KOPT-K1 (cell line): ENCODE results near the gene CRYBG1.

Experiments used
- H3K27ac ChIP-seq: fragments of 200-600 bp; sonication (generic); 2 replicates; pipeline ENCODE4 v1.5.1; 2016; ENCODE audit warnings: antibody characterized with exemption, mild to moderate bottlenecking, low read depth, low read length; ENCODE audit not compliant: poor library complexity, severe bottlenecking
- H3K36me3 ChIP-seq: fragments of 200-600 bp; sonication (generic); 2 replicates; pipeline ENCODE4 v1.5.1; 2017; ENCODE audit warnings: antibody characterized with exemption, mild to moderate bottlenecking, low read length, moderate library complexity; ENCODE audit not compliant: insufficient read depth
- H3K9me3 ChIP-seq: fragments of 200-600 bp; sonication (generic); 2 replicates; pipeline ENCODE4 v1.5.1; 2017; ENCODE audit warnings: antibody characterized with exemption, low read length, mild to moderate bottlenecking; ENCODE audit not compliant: insufficient read depth, poor library complexity, severe bottlenecking

The CRYBG1 gene

DNA sequence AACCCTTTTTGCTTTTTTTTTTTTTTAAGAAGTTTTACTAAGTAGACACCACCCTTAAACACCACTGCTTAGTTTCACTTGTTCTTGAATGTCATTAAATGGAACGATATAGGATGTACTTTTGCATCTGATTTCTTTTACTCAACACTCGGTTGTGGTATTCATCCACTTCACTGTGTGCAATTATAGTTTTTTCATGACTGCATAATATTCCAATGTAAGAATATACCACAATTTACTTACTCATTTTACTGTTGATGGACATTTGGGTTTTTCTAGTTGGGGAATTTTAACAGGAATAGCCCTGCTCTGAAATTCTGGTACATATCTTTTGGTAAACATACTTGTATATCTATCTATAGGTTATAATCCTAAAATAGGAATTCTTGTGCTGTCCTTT, 238.9 kb downstream of the CRYBG1 start:
- H3K9me3 ChIP-seq: no peaks in the 10 kb centered on the region
- no peaks in the 10 kb centered on the region for H3K36me3 ChIP-seq
- H3K27ac ChIP-seq: no peak overlapping the region

DNA sequence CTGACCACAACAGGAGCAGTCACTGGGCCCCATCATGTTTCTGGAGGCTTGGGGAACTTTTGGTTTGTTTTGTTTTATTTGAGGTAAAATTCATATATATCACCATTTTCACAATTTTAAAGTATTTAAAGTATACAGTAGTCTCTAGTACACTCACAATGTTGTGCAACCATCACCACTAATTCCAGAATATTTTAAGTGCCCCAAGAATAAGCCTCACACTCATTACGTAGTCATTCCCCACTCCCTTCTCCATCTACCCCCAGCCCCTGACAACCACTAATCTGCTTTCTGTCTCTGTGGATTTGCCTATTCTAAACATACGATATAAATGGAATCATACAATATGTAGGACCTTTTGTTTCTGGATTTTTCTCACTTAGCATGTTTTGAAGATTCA, 239.8 kb downstream of the CRYBG1 start:
- H3K9me3 ChIP-seq: no peaks in the 10 kb centered on the region
- no peaks in the 10 kb centered on the region for H3K36me3 ChIP-seq

GRCh38 chr6:106608080-106608668, 247.7 kb downstream of the CRYBG1 start:
- H3K27ac ChIP-seq: no peak overlapping the region
- H3K9me3 ChIP-seq: no peaks in the 10 kb centered on the region
- no peaks in the 10 kb centered on the region for H3K36me3 ChIP-seq

More for the DNA sequence above, 239.8 kb downstream of the CRYBG1 start:
- H3K27ac ChIP-seq: no peak overlapping the region

DNA sequence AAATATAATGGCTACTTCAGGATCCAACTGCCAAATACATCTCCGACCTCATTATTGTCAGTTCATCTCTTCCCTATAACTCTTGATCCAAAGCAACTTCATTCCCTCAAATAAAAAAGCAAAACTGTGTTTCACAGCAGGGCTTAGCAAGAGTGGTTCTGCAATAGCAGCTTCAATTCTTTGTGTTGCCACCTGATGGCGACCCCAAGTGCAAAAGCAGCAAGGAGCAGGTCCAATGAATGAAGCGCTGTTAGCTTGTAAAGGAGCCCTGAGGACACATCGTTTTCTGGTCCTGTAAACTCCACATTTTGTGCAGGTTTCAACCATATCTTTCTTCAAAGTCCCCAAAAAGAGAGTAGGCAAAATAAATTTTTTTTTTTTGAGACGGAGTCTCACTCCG, 249.2 kb downstream of the CRYBG1 start:
- no peak overlapping the region for H3K27ac ChIP-seq
- no peaks in the 10 kb centered on the region for H3K9me3 ChIP-seq
- H3K36me3 ChIP-seq: no peaks in the 10 kb centered on the region

- Histone ChIP-seq H3K27ac (no peak overlapping the region), H3K9me3 (no peaks in the 10 kb centered on the region), H3K36me3 (no peaks in the 10 kb centered on the region)
Observed at GRCh38 chr6:106611030-106611429, 250.5 kb downstream of the CRYBG1 start.

GRCh38 chr6:106612671-106613416, 252.3 kb downstream of the CRYBG1 start:
- Histone ChIP-seq H3K9me3 (no peaks in the 10 kb centered on the region), H3K36me3 (no peaks in the 10 kb centered on the region), H3K27ac (no peak overlapping the region)

DNA sequence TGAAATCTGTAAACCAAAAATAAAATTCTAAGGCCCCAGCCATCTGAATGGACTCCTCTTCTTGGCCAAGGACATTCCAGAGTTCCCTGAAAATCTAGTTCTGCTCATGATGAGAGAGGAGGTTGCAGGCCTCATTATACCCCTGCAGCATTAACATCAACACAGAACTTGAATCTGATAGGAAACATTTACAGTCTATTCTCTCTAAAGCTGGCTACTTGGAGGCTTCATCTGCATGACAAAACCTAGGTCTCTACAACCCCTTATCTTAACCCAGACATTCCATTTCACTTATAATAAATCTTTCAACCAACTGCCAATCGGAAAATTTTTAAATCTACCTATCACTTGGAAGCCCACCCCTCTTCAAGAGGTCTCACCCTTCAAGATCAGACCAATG, 253.1 kb downstream of the CRYBG1 start:
- Histone ChIP-seq H3K36me3 (no peaks in the 10 kb centered on the region), H3K9me3 (no peaks in the 10 kb centered on the region), H3K27ac (no peak overlapping the region)

DNA sequence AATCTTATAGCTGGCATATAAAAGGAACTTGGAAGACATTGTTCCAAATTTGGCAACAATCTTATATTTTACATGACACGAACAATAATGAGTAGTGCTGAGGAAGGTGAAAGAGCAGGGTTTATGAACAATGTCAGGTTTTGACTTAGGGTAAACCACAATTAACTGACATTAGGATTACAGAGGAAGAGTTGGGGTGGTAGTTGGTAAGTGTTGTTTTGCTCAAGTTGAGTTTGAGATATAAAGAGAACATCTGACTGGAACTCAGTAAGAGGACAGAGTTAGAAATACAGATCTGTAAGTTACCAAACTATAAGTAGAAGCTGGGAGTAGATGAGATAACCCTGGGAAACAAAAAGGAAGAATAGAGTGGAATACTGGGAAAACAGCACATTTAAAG, 253.6 kb downstream of the CRYBG1 start:
- Histone ChIP-seq H3K9me3 (no peaks in the 10 kb centered on the region), H3K27ac (no peak overlapping the region), H3K36me3 (no peaks in the 10 kb centered on the region)

DNA sequence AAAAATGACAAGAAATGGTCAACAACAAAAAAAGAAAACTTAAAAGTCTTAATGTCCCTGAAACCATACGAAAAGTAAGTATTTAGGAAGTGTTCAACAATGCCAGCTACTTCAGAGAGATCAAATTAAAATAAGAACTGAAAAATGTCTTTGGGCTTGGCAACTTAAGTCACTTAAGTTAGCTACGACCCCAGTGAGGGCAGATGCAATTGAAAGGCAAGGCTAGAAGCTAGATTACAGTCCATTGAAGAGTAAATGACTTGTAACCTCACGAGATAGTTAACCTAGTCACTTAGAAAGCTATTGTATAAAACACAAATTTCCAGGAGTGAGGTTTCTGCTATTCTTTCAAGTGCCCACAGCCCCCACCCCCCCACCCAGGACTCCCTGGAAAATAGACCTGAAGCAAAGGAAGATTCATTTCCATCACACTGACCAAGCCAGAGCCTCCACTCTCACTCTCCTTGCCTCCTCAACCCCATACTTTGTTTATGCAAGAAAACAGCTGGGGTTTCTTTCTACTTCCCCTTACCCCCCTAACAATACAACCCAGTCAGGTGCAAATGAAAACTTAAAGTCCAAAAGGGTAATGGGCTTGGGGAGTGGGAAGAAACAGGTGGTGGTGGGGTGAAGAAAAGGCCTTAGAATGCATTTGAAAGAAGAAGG, 254.2 kb downstream of the CRYBG1 start:
- H3K36me3 ChIP-seq: no peaks in the 10 kb centered on the region
- no peaks in the 10 kb centered on the region for H3K9me3 ChIP-seq
- H3K27ac ChIP-seq: no peak overlapping the region

- Histone ChIP-seq H3K27ac (no peak overlapping the region), H3K36me3 (0 out of 2 replicates have a peak, but pooled peaks cover 3% of the 10 kb centered on the region), H3K9me3 (peaks cover under 1% of the 10 kb centered on the region)
Observed at GRCh38 chr6:106617302-106617701, 256.8 kb downstream of the CRYBG1 start.

GRCh38 chr6:106617857-106618256, 257.3 kb downstream of the CRYBG1 start:
- H3K36me3 ChIP-seq: 0 out of 2 replicates have a peak, but pooled peaks cover 6% of the 10 kb centered on the region
- peaks cover 5% of the 10 kb centered on the region for H3K9me3 ChIP-seq
- no peak overlapping the region for H3K27ac ChIP-seq

GRCh38 chr6:106618324-106618723, 257.8 kb downstream of the CRYBG1 start:
- Histone ChIP-seq H3K27ac (no peak overlapping the region), H3K36me3 (0 out of 2 replicates have a peak, but pooled peaks cover 6% of the 10 kb centered on the region)

DNA sequence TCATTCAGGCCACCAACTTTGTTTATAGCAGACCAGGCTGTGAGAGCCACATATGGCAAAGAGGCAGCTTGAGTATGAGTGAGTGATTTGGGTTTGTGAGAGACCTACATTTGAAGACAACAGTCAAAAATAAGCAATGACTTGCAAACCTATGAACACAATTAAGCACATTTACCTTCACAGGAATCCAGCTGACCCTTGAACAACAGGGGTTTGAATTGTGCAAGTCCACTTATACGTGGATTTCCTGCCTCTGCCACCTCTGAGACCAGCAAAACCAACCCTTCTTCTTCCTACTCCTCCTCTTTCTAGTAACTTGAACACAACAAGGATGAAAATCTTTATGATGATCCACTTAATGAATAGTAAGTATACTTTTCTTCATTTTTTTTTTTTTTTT, 258.7 kb downstream of the CRYBG1 start:
- Histone ChIP-seq H3K27ac (no peak overlapping the region), H3K36me3 (0 out of 2 replicates have a peak, but pooled peaks cover 6% of the 10 kb centered on the region), H3K9me3 (peaks cover 5% of the 10 kb centered on the region)

More at GRCh38 chr6:106618324-106618723, 257.8 kb downstream of the CRYBG1 start:
- H3K9me3 ChIP-seq: peaks cover 5% of the 10 kb centered on the region

GRCh38 chr6:106620931-106621672, 260.6 kb downstream of the CRYBG1 start:
- Histone ChIP-seq H3K27ac (no peak overlapping the region), H3K36me3 (0 out of 2 replicates have a peak, but pooled peaks cover 6% of the 10 kb centered on the region), H3K9me3 (peaks cover 5% of the 10 kb centered on the region)
